ENCODE measurements around the gene INTS4.
"Not testable (repeated sequence)": the region's sequence is repeated elsewhere in the genome, so short reads cannot be mapped to it uniquely, and the experiment has no call there.

INTS4 gene

GRCh38 chr11:77943296-77943695, 51.2 kb downstream of the INTS4 start:
- not testable (repeated sequence) for DNase-seq

- not testable (repeated sequence) for DNase-seq
These were observed 52.0 kb downstream of the INTS4 start for GRCh38 chr11:77942465-77942864.

GRCh38 chr11:77933596-77933995, 60.9 kb downstream of the INTS4 start:
- not testable (repeated sequence) for DNase-seq

DNA sequence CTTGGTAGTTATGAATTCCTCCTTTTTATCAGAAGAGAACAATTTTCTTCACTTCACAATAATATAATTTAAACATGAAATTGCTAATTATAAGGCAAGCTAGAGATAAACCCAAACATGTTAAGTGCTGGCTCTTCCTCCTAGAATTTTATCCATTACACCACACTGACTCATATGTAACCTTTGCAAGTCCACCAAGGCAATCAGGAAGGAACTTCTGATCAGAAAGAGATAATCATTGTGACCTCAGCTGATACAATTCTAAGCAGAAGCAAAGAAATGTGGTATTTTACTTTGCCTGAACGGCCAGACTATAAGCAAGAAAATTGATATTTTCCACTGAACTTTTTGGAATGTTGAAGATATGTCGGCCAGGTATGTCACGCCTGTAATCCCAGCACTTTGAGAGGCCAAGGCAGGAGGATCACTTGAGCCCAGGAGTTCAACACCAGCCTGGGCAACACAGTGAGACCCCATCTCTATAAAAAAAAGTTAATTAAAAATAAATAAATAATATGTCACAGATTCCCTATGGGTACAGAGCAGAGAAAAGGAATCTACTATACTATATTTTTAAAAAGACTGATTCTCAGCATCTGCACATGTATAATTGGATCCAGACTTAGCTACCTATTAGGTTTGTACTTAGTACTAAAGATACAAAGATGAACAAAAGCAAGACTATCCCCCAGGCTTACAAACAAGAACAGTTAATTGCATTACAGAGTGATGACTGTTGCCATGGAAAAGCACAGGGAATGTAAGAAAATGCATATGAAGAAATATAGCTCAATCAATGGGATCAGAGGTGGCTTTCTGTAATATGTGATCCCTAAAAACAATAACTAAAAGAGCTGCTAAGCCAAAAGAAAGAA, 63.9 kb downstream of the INTS4 start:
- DNase-seq = not testable (repeated sequence)

GRCh38 chr11:77917713-77918112, 76.8 kb downstream of the INTS4 start:
- not testable (repeated sequence) for DNase-seq

GRCh38 chr11:77914307-77914791, 80.1 kb downstream of the INTS4 start:
- not testable (repeated sequence) for DNase-seq

- not testable (repeated sequence) for DNase-seq
These were observed 80.7 kb downstream of the INTS4 start for GRCh38 chr11:77913608-77914306.

DNA sequence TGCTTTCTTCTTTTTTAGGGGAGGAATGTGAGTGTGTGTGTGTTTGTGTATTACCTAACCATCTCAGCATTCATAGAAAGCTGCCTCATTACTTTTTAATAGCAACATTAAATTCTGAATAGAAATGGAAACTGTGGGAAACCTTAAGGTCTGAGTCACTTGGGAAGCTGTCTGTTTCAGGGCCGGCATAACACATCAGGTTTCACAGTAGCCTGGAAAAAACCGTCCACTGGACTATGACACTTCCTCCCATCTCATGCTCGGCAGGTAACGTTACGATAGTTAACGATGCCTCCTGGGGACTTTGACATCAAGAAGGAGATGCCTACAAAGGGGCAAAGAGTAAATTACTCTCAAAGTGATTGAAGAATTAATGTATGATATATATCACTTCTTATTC, 83.6 kb downstream of the INTS4 start:
- DNase-seq = not testable (repeated sequence)

- no peak for DNase-seq
These were observed 85.2 kb downstream of the INTS4 start for GRCh38 chr11:77909277-77909676.

DNA sequence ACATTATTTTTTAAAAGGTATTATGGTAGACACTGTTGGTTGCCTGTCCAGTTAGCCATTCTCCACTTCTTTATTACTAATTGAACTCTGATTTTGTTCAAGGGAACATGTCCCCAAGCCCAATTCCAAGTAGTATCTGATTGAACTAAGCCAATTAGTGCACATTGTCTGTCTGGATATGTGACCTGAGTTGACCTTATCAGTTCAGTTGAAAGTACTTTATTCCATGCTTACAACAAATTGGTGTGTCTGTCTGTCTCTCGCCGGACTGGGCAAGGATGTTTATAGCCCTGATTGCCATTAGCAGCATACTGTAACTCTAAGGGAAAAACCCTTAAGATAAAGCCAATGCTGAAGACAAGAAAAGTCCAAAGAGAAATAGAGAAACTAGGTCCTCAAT, 85.6 kb downstream of the INTS4 start:
- no peak for DNase-seq

GRCh38 chr11:77894949-77895348, 99.5 kb downstream of the INTS4 start:
- not testable (repeated sequence) for DNase-seq

- not testable (repeated sequence) for DNase-seq
These were observed 102.8 kb downstream of the INTS4 start for GRCh38 chr11:77891703-77892102.

GRCh38 chr11:77891256-77891655, 103.2 kb downstream of the INTS4 start:
- not testable (repeated sequence) for DNase-seq

DNA sequence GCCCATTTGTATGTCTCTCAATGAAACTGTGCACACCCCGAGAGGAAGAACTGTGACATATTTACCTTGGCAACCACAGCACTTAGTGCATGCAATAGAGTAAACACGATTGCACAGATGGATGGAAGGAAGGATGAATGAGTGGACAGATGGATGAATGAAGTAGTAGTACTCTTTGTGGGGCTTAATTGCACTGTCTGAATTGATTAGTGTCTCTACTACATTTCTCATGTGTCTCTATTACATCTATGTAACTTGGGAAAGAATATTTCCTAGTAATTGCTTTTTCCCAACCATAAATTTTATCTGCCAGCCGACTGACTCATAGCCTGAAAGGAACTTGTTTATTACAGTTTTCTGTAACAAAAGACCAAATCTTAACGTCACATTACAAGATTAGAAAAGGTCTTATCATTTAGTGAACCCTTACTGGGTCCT, 103.8 kb downstream of the INTS4 start:
- not testable (repeated sequence) for DNase-seq

DNA sequence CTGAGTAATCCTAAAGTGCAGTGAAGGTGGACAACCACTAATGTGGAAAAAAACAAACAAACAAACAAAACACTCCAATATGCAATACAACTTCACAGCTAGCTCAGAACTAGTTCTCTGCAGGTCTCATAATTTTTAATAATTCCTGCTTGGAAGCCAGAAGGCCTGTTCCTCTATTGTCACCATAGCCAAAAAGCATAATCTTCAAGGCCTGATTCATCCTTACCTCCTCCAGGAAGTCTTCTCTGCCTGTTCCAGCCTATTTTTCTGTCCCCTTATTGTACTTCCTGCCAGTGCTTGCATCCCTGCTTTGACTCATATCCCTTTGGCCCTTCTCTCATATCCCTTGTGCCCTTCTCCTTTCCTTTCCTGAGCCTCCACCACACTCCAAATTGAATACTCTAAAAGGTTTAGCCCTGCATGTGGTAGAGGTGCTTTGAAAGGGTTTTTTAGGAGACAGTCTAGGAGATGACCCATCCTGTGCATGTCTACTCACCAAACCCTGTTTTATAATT, 104.3 kb downstream of the INTS4 start:
- not testable (repeated sequence) for DNase-seq

DNA sequence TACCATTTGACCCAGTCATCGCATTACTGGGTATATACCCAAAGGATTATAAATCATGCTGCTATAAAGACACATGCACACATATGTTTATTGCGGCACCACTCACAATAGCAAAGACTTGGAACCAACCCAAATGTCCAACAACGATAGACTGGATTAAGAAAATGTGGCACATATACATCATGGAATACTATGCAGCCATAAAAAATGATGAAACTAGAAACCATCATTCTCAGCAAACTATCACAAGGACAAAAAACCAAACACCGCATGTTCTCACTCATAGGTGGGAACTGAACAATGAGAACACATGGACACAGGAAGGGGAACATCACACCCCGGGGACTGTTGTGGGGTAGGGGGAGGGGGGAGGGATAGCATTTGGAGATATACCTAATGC, 105.4 kb downstream of the INTS4 start:
- not testable (repeated sequence) for DNase-seq

- no peak for DNase-seq
These were observed 108.1 kb downstream of the INTS4 start for GRCh38 chr11:77886401-77886800.

- DNase-seq = no peak
These were observed 109.7 kb downstream of the INTS4 start for GRCh38 chr11:77884829-77885190.

GRCh38 chr11:77884186-77884828, 110.2 kb downstream of the INTS4 start:
- DNase-seq = no peak

DNA sequence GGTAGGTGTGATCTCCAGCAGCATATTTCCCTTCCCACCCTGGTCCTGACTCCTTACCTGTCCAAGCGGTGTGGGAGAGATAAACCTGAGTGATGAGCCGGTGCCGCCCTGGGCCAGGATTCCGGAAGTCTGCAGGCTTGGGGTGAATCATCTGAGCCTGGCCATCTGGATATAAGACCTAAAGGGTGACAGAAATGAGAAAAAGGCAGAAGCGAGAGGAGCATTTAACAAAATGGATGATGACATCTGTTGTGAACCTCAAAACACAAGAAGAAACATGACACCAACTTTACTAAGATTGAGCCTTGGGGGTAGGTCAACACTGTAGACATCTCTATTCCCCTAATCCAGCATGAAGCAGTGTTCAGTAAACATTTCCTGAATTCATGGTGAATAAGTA, 110.7 kb downstream of the INTS4 start:
- DNase-seq = no peak

- DNase-seq = no peak
These were observed 112.1 kb downstream of the INTS4 start for GRCh38 chr11:77882396-77882795.

DNA sequence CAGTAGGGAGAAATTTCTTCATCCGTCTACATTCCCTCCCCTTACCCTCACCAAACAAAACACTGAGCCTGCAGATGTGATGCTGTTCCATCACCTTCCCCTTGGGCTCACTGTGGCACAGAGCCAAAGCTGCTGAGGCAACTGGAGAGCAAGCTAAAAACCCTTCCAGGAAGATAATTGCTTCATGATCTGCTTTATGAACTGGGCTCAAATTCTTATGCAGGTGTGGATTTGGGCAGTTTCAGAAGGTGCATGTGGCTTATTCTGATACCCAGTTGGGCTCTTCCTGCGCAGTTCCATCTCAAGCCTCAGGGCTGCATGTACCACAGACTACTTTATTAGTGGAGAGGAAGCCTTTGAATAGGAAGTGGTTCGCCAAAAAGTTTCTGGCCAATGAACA, 115.2 kb downstream of the INTS4 start:
- peak; percentile 4 for DNase-seq

DNA sequence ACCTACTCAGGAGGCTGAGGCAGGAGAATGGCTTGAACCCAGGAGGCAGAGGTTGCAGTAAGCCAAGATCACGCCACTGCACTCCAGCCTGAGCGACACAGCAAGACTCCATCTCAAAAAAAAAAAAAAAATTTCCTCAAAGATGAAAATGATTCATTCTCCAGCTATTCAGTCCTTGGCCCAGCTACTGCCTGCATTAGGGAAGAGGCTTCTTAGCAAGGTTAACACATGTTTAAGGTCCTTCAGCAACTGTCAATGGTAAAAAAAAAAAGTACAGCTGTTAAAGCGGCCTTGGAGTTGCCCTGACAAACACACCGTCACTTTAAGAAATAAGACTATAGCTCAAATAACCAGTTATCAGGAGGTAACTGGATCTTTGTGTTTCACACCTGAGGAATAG, 116.2 kb downstream of the INTS4 start:
- DNase-seq = not testable (repeated sequence)
